Measurements from ENCODE around the gene PLCG2.
"Not testable (repeated sequence)": the region's sequence is repeated elsewhere in the genome, so short reads cannot be mapped to it uniquely, and the experiment has no call there.

The PLCG2 gene

GRCh38 chr16:82004601-82005000 is 225.5 kb downstream of the PLCG2 start:
- no peaks in the 10 kb centered on the region for H3K36me3 ChIP-seq (ENCODE audit: insufficient read depth, low read length)
- peaks cover 9% of the 10 kb centered on the region for H3K27me3 ChIP-seq (ENCODE audit: insufficient read depth, low read length)
- H3K9me3 ChIP-seq (ENCODE audit: low read length): no peaks in the 10 kb centered on the region
- no peaks in the 10 kb centered on the region for H3K4me1 ChIP-seq (ENCODE audit: insufficient read depth, low read length)
- H3K4me3 ChIP-seq (ENCODE audit: low read length): no peak overlapping the region
- H2AFZ ChIP-seq (ENCODE audit: low read depth, low read length): no peak overlapping the region

- no peaks in the 10 kb centered on the region for H3K9me3 ChIP-seq (ENCODE audit: low read length)
- no peaks in the 10 kb centered on the region for H3K36me3 ChIP-seq (ENCODE audit: insufficient read depth, low read length)
Measured at GRCh38 chr16:82005027-82005830, 226.1 kb downstream of the PLCG2 start.

GRCh38 chr16:82006036-82006435 is 226.9 kb downstream of the PLCG2 start:
- H3K4me1 ChIP-seq (ENCODE audit: insufficient read depth, low read length): no peaks in the 10 kb centered on the region
- no peaks in the 10 kb centered on the region for H3K9me3 ChIP-seq (ENCODE audit: low read length)
- H3K4me3 ChIP-seq (ENCODE audit: low read length): no peak overlapping the region
- H3K36me3 ChIP-seq (ENCODE audit: insufficient read depth, low read length): no peaks in the 10 kb centered on the region
- peaks cover 9% of the 10 kb centered on the region for H3K27me3 ChIP-seq (ENCODE audit: insufficient read depth, low read length)
- no peak overlapping the region for H2AFZ ChIP-seq (ENCODE audit: low read depth, low read length)

More at GRCh38 chr16:82005027-82005830, 226.1 kb downstream of the PLCG2 start:
- Histone ChIP-seq H3K4me3 (ENCODE audit: low read length) (no peak overlapping the region), H2AFZ (ENCODE audit: low read depth, low read length) (no peak overlapping the region), H3K27me3 (ENCODE audit: insufficient read depth, low read length) (peaks cover 9% of the 10 kb centered on the region), H3K4me1 (ENCODE audit: insufficient read depth, low read length) (no peaks in the 10 kb centered on the region)

GRCh38 chr16:82007189-82007588 is 228.1 kb downstream of the PLCG2 start:
- Histone ChIP-seq H3K4me1 (ENCODE audit: insufficient read depth, low read length) (no peaks in the 10 kb centered on the region), H3K27me3 (ENCODE audit: insufficient read depth, low read length) (peaks cover 9% of the 10 kb centered on the region), H3K9me3 (ENCODE audit: low read length) (no peaks in the 10 kb centered on the region), H3K4me3 (ENCODE audit: low read length) (no peak overlapping the region), H3K36me3 (ENCODE audit: insufficient read depth, low read length) (no peaks in the 10 kb centered on the region), H2AFZ (ENCODE audit: low read depth, low read length) (no peak overlapping the region)

GRCh38 chr16:82008957-82009592 is 230.0 kb downstream of the PLCG2 start:
- Histone ChIP-seq H3K36me3 (ENCODE audit: insufficient read depth, low read length) (no peaks in the 10 kb centered on the region), H3K9me3 (ENCODE audit: low read length) (no peaks in the 10 kb centered on the region), H3K4me3 (ENCODE audit: low read length) (no peak overlapping the region), H3K27me3 (ENCODE audit: insufficient read depth, low read length) (peaks cover 9% of the 10 kb centered on the region), H3K4me1 (ENCODE audit: insufficient read depth, low read length) (no peaks in the 10 kb centered on the region), H2AFZ (ENCODE audit: low read depth, low read length) (no peak overlapping the region)

GRCh38 chr16:82009789-82010188 is 230.7 kb downstream of the PLCG2 start:
- H3K9me3 ChIP-seq (ENCODE audit: low read length); H3K36me3 ChIP-seq (ENCODE audit: insufficient read depth, low read length): not testable (repeated sequence)

GRCh38 chr16:82010649-82011048 is 231.6 kb downstream of the PLCG2 start:
- Histone ChIP-seq H3K9me3 (ENCODE audit: low read length) (no peaks in the 10 kb centered on the region), H2AFZ (ENCODE audit: low read depth, low read length) (no peak overlapping the region), H3K36me3 (ENCODE audit: insufficient read depth, low read length) (no peaks in the 10 kb centered on the region), H3K27me3 (ENCODE audit: insufficient read depth, low read length) (no peaks in the 10 kb centered on the region), H3K4me3 (ENCODE audit: low read length) (no peak overlapping the region), H3K4me1 (ENCODE audit: insufficient read depth, low read length) (no peaks in the 10 kb centered on the region)

More at GRCh38 chr16:82009789-82010188, 230.7 kb downstream of the PLCG2 start:
- not testable (repeated sequence) for H3K27me3 ChIP-seq (ENCODE audit: insufficient read depth, low read length); H3K4me3 ChIP-seq (ENCODE audit: low read length); H3K4me1 ChIP-seq (ENCODE audit: insufficient read depth, low read length); H2AFZ ChIP-seq (ENCODE audit: low read depth, low read length)

- Histone ChIP-seq H2AFZ (ENCODE audit: low read depth, low read length) (no peak within 1 kb of the TSS), H3K36me3 (ENCODE audit: insufficient read depth, low read length) (no peaks in the 10 kb centered on the region), H3K4me3 (ENCODE audit: low read length) (no peak within 1 kb of the TSS), H3K4me1 (ENCODE audit: insufficient read depth, low read length) (no peaks in the 10 kb centered on the region), H3K27me3 (ENCODE audit: insufficient read depth, low read length) (no peaks in the 10 kb centered on the region), H3K9me3 (ENCODE audit: low read length) (no peaks in the 10 kb centered on the region)
Measured at GRCh38 chr16:82011199-82011641, 232.1 kb downstream of the PLCG2 start, which contains the start of gene SDR42E1. SDR42E1 (minus strand) TSS chr16:82011470; CDS start chr16:82000858, 10,612 bp downstream.
